DOHH2 (cell line): ENCODE results near the gene REXO1.

Source experiments
- H3F3A ChIP-seq: fragments of 200-600 bp; sonication (generic), shearing (Covaris generic); 2 replicates; pipeline ENCODE4 v1.6.0; 2016; ENCODE audit warnings: antibody characterized with exemption, mild to moderate bottlenecking; ENCODE audit not compliant: control insufficient read depth, insufficient read depth
- H3K27ac ChIP-seq: fragments of 200-600 bp; sonication (generic); 2 replicates; pipeline ENCODE4 v1.5.1; 2014; ENCODE audit warnings: low read depth, mild to moderate bottlenecking, low read length, moderate library complexity
- H3K27me3 ChIP-seq: fragments of 200-600 bp; sonication (generic); 2 replicates; pipeline ENCODE4 v1.6.1; 2014; ENCODE audit warnings: mild to moderate bottlenecking, low read length, mixed read lengths; ENCODE audit not compliant: control insufficient read depth
- H3K36me3 ChIP-seq: fragments of 200-600 bp; sonication (generic); 2 replicates; pipeline ENCODE4 v1.6.1; 2014; ENCODE audit warnings: mild to moderate bottlenecking, low read length, moderate library complexity, mixed read lengths; ENCODE audit not compliant: control insufficient read depth
- H3K4me1 ChIP-seq: fragments of 200-600 bp; sonication (generic); 2 replicates; pipeline ENCODE4 v1.6.1; 2014; ENCODE audit warnings: mild to moderate bottlenecking, low read length, mixed read lengths; ENCODE audit not compliant: control insufficient read depth
- H3K4me2 ChIP-seq: fragments of 200-600 bp; sonication (generic); 2 replicates; pipeline ENCODE4 v1.6.0; 2014; ENCODE audit warnings: mild to moderate bottlenecking, low read length, moderate library complexity
- H3K4me3 ChIP-seq: fragments of 200-600 bp; sonication (generic); 2 replicates; pipeline ENCODE4 v1.5.1; 2014; ENCODE audit warnings: mild to moderate bottlenecking, low read length, mixed read lengths
- H3K79me2 ChIP-seq: fragments of 200-600 bp; sonication (generic); 2 replicates; pipeline ENCODE4 v1.6.1; 2014; ENCODE audit warnings: mild to moderate bottlenecking, low read length, mixed read lengths; ENCODE audit not compliant: control insufficient read depth
- H3K9me2 ChIP-seq: fragments of 200-600 bp; sonication (generic); replicated peaks from 2 replicates; pipeline ENCODE4 v1.6.1; 2014; ENCODE audit warnings: mild to moderate bottlenecking, low read length, mixed read lengths; ENCODE audit not compliant: control insufficient read depth
- H3K9me3 ChIP-seq: fragments of 200-600 bp; sonication (generic); 2 replicates; pipeline ENCODE4 v1.6.1; 2014; ENCODE audit warnings: antibody characterized with exemption, low read length, mixed read lengths; ENCODE audit not compliant: control insufficient read depth, insufficient read depth
- H4K20me1 ChIP-seq: fragments of 200-600 bp; sonication (generic); 2 replicates; pipeline ENCODE4 v1.6.0; 2014; ENCODE audit warnings: low read depth, mild to moderate bottlenecking, antibody characterized with exemption, low read length, moderate library complexity; ENCODE audit not compliant: control insufficient read depth, insufficient read depth
- EZH2phosphoT487 ChIP-seq: fragments of 200-600 bp; sonication (generic); IDR thresholded peaks from 2 replicates; pipeline ENCODE4 v1.6.1; 2017; ENCODE audit warnings: borderline replicate concordance, mild to moderate bottlenecking, antibody characterized with exemption, low read length, moderate library complexity, mixed read lengths
- TF ChIP-seq, protein P1 (sequence below): fragments of 200-600 bp; sonication (generic); IDR thresholded peaks from one replicate; pipeline ENCODE4 v1.5.1; 2014; ENCODE audit warnings: antibody characterized with exemption, mild to moderate bottlenecking, low read depth, low read length; ENCODE audit not compliant: poor library complexity, severe bottlenecking

REXO1 gene

DNA sequence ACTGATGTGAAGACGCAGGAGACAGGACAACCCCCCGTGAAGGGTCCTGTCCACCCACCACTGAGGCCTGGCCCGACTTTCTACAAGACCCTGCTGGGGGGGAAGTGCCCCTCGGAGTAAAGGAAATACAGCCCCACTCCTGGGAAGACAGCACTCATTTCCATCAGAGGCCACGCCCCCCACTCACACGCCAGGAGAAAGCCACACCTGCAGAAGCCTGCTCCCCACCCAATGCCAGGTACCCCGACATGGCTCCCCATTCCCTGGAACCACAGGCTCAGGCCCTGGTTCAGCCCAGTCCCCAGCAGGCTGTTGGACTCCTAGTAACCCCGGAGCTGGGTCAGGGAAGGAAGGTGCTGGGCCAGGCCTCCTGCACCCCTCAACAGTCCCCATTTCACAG is 25.3 kb downstream of the REXO1 start:
- no peaks in the 10 kb centered on the region for H3F3A ChIP-seq
- H3K4me2 ChIP-seq = no peak overlapping the region
- no peak overlapping the region for H3K27ac ChIP-seq
- no peaks in the 10 kb centered on the region for H4K20me1 ChIP-seq
- peaks cover 8% of the 10 kb centered on the region for H3K79me2 ChIP-seq
- H3K27me3 ChIP-seq = no peaks in the 10 kb centered on the region
- H3K9me3 ChIP-seq = no peaks in the 10 kb centered on the region
- TF ChIP-seq, protein P1, sequence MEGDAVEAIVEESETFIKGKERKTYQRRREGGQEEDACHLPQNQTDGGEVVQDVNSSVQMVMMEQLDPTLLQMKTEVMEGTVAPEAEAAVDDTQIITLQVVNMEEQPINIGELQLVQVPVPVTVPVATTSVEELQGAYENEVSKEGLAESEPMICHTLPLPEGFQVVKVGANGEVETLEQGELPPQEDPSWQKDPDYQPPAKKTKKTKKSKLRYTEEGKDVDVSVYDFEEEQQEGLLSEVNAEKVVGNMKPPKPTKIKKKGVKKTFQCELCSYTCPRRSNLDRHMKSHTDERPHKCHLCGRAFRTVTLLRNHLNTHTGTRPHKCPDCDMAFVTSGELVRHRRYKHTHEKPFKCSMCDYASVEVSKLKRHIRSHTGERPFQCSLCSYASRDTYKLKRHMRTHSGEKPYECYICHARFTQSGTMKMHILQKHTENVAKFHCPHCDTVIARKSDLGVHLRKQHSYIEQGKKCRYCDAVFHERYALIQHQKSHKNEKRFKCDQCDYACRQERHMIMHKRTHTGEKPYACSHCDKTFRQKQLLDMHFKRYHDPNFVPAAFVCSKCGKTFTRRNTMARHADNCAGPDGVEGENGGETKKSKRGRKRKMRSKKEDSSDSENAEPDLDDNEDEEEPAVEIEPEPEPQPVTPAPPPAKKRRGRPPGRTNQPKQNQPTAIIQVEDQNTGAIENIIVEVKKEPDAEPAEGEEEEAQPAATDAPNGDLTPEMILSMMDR = no peak
- no peak for TF ChIP-seq EZH2phosphoT487
- no peaks in the 10 kb centered on the region for H3K9me2 ChIP-seq
- no peaks in the 10 kb centered on the region for H3K4me1 ChIP-seq
- peaks cover 68% of the 10 kb centered on the region for H3K36me3 ChIP-seq
- no peak overlapping the region for H3K4me3 ChIP-seq

DNA sequence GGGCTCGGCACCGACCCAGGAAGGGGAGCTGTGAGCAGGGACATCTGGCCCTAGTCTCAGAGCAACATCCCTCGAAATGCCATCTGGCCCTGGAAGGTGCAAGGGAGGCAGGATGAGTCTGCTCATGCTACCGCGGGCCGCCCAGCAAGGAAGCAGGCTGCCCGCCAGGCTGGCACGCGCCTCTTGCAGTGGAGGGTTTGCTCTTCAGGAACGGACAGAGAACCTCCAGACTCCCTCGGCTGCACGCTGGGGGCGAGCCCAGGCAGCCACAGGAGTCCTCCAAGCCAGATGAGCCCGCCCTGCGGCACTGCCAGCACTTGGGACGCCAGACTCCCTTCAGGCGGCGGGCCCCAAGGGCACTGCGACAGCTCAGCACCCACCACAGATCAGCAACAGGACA is 26.1 kb downstream of the REXO1 start:
- no peak overlapping the region for H3K4me3 ChIP-seq
- no peaks in the 10 kb centered on the region for H3K9me2 ChIP-seq
- no peaks in the 10 kb centered on the region for H3K4me1 ChIP-seq
- no peaks in the 10 kb centered on the region for H3K27me3 ChIP-seq
- no peaks in the 10 kb centered on the region for H3F3A ChIP-seq
- TF ChIP-seq, protein P1 = no peak
- no peak for TF ChIP-seq EZH2phosphoT487
- H3K79me2 ChIP-seq = peaks cover 8% of the 10 kb centered on the region
- peaks cover 71% of the 10 kb centered on the region for H3K36me3 ChIP-seq
- H3K27ac ChIP-seq = no peak overlapping the region
- H3K4me2 ChIP-seq = no peak overlapping the region
- H3K9me3 ChIP-seq = no peaks in the 10 kb centered on the region
- no peaks in the 10 kb centered on the region for H4K20me1 ChIP-seq

DNA sequence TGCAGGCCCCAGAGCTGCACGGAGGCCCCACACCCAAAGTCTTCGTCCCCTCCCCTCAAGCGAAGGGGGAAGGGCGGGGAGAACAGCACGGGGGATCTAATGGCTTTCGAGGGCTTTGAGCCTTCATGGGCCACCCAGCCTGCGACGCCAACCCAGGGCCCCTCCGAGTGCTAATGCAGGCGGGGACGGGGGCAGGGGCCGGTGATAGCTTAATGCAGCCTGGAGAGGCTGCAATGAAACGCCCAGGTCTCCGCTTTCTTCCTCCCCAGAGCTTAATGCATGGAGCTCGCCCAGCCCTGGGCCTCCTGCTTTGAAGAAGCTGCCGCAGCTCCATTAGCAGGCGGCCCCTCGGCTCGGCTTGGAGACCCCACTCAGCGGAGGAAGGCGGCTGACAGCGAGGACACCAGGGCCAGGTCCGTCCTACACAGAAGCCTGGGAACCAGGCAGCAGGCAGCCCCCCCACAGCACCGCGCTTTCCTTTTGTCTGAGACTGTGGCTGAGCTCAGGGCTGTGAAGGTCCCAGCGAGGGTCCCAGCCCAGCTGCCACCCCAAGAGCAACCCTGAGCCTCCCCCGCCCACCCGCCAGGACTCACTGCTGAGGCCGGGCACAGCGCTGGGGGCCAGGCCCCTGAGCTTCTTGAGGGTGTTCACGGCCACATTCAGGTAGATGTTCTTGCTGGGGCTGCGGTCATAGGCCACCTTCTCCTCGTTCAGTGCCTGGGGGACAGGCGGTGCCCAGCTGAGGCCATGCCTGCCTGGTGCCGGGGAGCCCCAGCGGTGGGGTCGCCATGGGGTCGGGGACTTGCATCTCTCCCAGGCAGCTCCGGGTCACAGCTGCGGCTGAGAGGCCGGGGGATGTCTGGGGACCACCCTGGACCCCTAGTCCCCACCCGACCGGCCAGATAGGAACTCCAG is 28.7 kb downstream of the REXO1 start:
- no peaks in the 10 kb centered on the region for H3K27me3 ChIP-seq
- TF ChIP-seq, protein P1 = no peak
- TF ChIP-seq EZH2phosphoT487 = no peak
- no peaks in the 10 kb centered on the region for H3K4me1 ChIP-seq
- no peak overlapping the region for H3K4me3 ChIP-seq
- H3K36me3 ChIP-seq = peaks cover 76% of the 10 kb centered on the region
- no peaks in the 10 kb centered on the region for H3K9me3 ChIP-seq
- no peaks in the 10 kb centered on the region for H3F3A ChIP-seq
- H3K79me2 ChIP-seq = peaks cover 4% of the 10 kb centered on the region; the same call in 1 of the 2 replicates
- H3K27ac ChIP-seq = no peak overlapping the region
- no peaks in the 10 kb centered on the region for H3K9me2 ChIP-seq
- no peaks in the 10 kb centered on the region for H4K20me1 ChIP-seq
- no peak overlapping the region for H3K4me2 ChIP-seq
